ENCODE results near the gene DMD.
"Not testable (repeated sequence)": the region's sequence is repeated elsewhere in the genome, so short reads cannot be mapped to it uniquely, and the experiment has no call there.

DMD gene

GRCh38 chrX:31487951-31488350 is 1723.4 kb downstream of the DMD start:
- Mint-ChIP-seq H3K27ac (no peak overlapping the region), H3K36me3 (ENCODE audit: low read depth) (no peaks in the 10 kb centered on the region), H3K9me3 (no peaks in the 10 kb centered on the region), H3K4me1 (ENCODE audit: low read depth) (no peaks in the 10 kb centered on the region), H3K27me3 (no peaks in the 10 kb centered on the region), H3K4me3 (no peak overlapping the region)

- no peak overlapping the region for H3K4me3 Mint-ChIP-seq
- H3K9me3 Mint-ChIP-seq: no peaks in the 10 kb centered on the region
- no peaks in the 10 kb centered on the region for H3K4me1 Mint-ChIP-seq (ENCODE audit: low read depth)
- H3K27me3 Mint-ChIP-seq: no peaks in the 10 kb centered on the region
- H3K36me3 Mint-ChIP-seq (ENCODE audit: low read depth): no peaks in the 10 kb centered on the region
- no peak overlapping the region for H3K27ac Mint-ChIP-seq
Observed at GRCh38 chrX:31483336-31483735, 1728.0 kb downstream of the DMD start.

GRCh38 chrX:31480696-31481095 is 1730.7 kb downstream of the DMD start:
- no peaks in the 10 kb centered on the region for H3K4me1 Mint-ChIP-seq (ENCODE audit: low read depth)
- H3K4me3 Mint-ChIP-seq: no peak overlapping the region
- no peaks in the 10 kb centered on the region for H3K27me3 Mint-ChIP-seq
- H3K36me3 Mint-ChIP-seq (ENCODE audit: low read depth): no peaks in the 10 kb centered on the region
- no peaks in the 10 kb centered on the region for H3K9me3 Mint-ChIP-seq
- H3K27ac Mint-ChIP-seq: no peak overlapping the region

GRCh38 chrX:31471229-31471628 is 1740.1 kb downstream of the DMD start:
- Mint-ChIP-seq H3K9me3 (no peaks in the 10 kb centered on the region), H3K36me3 (ENCODE audit: low read depth) (no peaks in the 10 kb centered on the region), H3K27me3 (no peaks in the 10 kb centered on the region), H3K27ac (no peak overlapping the region), H3K4me1 (ENCODE audit: low read depth) (no peaks in the 10 kb centered on the region), H3K4me3 (no peak overlapping the region)

DNA sequence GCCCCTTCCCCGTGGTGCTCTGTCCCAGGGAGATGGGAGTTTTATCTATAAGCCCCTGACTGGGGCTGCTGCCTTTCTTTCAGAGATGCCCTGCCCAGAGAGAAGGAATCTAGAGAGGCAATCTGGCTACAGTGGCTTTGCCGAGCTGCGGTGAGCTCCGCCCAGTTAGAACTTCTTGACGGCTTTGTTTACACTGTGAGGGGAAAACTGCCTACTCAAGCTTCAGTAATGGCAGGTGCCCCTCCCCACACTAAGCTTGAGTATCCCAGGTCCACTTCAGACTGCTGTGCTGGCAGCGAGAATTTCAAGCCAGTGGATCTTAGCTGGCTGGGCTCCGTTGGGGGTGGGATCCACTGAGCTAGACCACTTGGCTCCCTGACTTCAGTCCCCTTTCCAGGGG is 1740.6 kb downstream of the DMD start:
- H3K9me3 Mint-ChIP-seq: not testable (repeated sequence)

DNA sequence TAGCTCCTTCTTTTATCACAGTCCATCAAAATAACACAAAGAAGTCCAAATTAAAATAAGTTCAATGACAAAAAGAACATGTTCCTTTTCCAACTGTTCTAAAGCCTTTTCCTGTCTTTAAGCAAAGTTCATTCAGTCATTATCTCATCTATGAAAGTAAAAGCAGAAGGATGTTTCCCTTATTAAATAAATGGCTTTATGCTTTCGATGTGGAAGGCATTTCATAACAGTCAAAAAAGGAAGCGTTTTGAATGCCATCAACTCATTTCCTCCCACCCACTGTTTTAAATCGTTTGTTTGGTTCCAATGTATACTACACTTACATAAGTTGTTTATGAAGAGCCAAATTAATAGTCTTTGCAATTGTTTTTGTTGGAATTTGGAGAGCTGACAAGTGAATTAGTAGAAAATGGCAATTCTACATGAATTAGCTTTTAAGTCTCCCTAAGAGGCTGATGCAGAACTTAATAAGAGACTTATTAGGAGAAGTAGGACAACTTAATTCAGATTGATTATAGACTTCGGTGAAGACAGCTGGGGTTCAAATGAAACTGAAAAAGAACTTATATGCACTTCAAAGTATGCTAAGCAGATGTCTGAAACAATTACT is 1746.9 kb downstream of the DMD start:
- no peak overlapping the region for H3K4me3 Mint-ChIP-seq
- H3K27me3 Mint-ChIP-seq: no peaks in the 10 kb centered on the region
- H3K36me3 Mint-ChIP-seq (ENCODE audit: low read depth): no peaks in the 10 kb centered on the region
- H3K9me3 Mint-ChIP-seq: no peaks in the 10 kb centered on the region
- no peaks in the 10 kb centered on the region for H3K4me1 Mint-ChIP-seq (ENCODE audit: low read depth)
- no peak overlapping the region for H3K27ac Mint-ChIP-seq

More for the DNA sequence above, 1740.6 kb downstream of the DMD start:
- not testable (repeated sequence) for H3K36me3 Mint-ChIP-seq (ENCODE audit: low read depth); H3K4me1 Mint-ChIP-seq (ENCODE audit: low read depth); H3K4me3 Mint-ChIP-seq; H3K27ac Mint-ChIP-seq; H3K27me3 Mint-ChIP-seq

DNA sequence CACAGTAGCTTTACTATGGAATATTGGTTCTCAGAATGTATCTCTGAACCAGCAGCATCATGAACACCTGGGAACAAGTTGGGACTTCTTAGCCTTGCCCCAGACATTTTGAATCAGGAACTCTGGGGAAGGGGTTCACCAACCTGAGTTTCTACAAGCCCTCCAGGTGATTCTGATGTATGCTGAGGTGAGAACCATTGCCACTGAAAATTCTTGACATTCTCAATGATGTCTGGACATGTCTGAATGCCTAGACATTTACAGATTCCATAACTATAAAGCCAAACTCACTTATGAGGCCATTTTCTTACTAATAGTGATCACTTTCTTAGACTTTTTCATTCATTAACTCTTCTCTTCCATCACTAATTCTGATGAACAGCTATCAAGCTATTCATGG is 1750.1 kb downstream of the DMD start:
- no peaks in the 10 kb centered on the region for H3K36me3 Mint-ChIP-seq (ENCODE audit: low read depth)
- no peak overlapping the region for H3K27ac Mint-ChIP-seq
- no peaks in the 10 kb centered on the region for H3K9me3 Mint-ChIP-seq
- H3K27me3 Mint-ChIP-seq: no peaks in the 10 kb centered on the region
- H3K4me3 Mint-ChIP-seq: no peak overlapping the region
- H3K4me1 Mint-ChIP-seq (ENCODE audit: low read depth): no peaks in the 10 kb centered on the region

DNA sequence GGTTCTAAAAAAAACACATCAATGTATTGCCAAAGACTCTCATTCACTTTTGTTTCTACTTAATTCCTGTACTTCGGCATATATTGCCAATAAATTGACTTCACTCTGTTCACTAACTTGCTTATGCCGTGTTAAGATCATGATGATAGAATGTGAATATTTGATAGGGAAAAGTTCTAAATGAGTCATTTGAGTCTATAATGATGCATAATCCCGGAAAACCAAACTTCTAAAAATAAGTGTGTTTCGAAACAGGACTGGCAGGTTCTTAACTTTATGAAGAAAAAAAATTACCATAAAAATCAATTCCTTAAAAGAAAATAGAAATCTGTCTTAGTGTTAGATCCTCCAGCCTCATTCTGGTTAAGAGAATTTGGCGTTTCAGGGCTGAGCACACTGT is 1752.0 kb downstream of the DMD start:
- Mint-ChIP-seq H3K4me1 (ENCODE audit: low read depth) (no peaks in the 10 kb centered on the region), H3K9me3 (no peaks in the 10 kb centered on the region), H3K27ac (no peak overlapping the region), H3K27me3 (no peaks in the 10 kb centered on the region), H3K36me3 (ENCODE audit: low read depth) (no peaks in the 10 kb centered on the region), H3K4me3 (no peak overlapping the region)

- no peaks in the 10 kb centered on the region for H3K36me3 Mint-ChIP-seq (ENCODE audit: low read depth)
- no peaks in the 10 kb centered on the region for H3K4me1 Mint-ChIP-seq (ENCODE audit: low read depth)
- H3K4me3 Mint-ChIP-seq: no peak overlapping the region
- H3K27me3 Mint-ChIP-seq: no peaks in the 10 kb centered on the region
- no peak overlapping the region for H3K27ac Mint-ChIP-seq
- no peaks in the 10 kb centered on the region for H3K9me3 Mint-ChIP-seq
Observed at GRCh38 chrX:31449965-31450364, 1761.4 kb downstream of the DMD start.

DNA sequence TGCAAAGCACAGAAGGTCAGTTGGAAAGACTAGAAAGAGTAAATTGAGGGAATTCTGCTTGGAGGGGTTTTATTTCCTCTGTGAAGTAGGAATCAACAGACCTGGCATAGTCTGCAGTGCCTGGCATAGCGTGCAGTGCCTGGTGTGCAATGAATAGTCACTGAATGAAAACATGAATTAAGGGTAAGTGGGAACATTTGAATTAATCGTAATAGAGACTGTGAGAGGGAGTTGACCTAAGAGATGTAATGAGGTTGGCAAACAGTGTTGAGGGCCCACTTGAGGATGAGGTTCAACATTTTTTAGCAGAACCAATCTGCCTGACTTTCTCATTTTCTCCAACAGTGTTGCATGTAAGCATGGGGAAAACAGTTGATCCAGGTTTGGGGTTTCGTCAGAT is 1762.3 kb downstream of the DMD start:
- Mint-ChIP-seq H3K36me3 (ENCODE audit: low read depth) (no peaks in the 10 kb centered on the region), H3K27me3 (no peaks in the 10 kb centered on the region), H3K4me1 (ENCODE audit: low read depth) (no peaks in the 10 kb centered on the region), H3K4me3 (no peak overlapping the region), H3K27ac (no peak overlapping the region), H3K9me3 (no peaks in the 10 kb centered on the region)

DNA sequence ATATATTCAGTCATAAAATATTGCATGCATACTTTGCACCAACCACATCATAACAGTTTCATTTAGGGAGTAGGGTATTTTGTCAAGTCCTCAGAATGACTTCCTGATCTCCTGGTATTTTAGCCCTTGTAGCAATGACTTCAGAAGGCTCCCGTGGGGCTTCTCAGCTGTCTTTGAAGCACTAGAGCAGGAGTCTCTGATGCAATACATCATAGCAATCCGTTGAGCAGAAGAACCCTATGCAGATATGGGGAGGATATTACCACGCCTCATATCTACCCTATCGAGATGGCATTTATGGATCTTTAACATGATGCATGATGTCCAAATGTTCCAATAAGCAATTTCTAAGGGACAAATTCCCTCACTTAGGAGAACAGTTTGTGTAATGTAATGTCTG is 1765.8 kb downstream of the DMD start:
- H3K4me1 Mint-ChIP-seq (ENCODE audit: low read depth): no peaks in the 10 kb centered on the region
- no peaks in the 10 kb centered on the region for H3K36me3 Mint-ChIP-seq (ENCODE audit: low read depth)
- no peaks in the 10 kb centered on the region for H3K9me3 Mint-ChIP-seq
- no peak overlapping the region for H3K27ac Mint-ChIP-seq
- no peaks in the 10 kb centered on the region for H3K27me3 Mint-ChIP-seq
- no peak overlapping the region for H3K4me3 Mint-ChIP-seq

DNA sequence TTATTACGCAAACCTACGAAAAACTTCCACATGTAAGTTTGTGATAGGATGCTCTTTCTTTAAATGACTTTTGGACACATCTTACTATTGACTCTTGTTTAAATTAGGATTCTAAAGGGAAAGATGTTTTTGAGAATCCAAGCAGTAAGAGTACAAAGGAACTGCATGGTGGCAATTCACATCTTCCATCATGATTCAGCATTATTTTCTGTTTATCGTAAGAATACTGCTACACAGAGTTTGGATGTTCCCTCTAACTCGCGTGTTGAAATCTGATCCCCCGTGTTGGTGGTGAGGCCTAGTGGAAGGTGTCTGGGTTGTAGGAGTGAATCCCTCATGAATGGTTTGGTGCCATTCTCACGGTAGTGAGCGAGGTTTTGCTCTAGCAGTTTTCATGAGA is 1767.7 kb downstream of the DMD start:
- H3K27me3 Mint-ChIP-seq: no peaks in the 10 kb centered on the region
- H3K36me3 Mint-ChIP-seq (ENCODE audit: low read depth): no peaks in the 10 kb centered on the region
- no peaks in the 10 kb centered on the region for H3K4me1 Mint-ChIP-seq (ENCODE audit: low read depth)
- H3K27ac Mint-ChIP-seq: no peak overlapping the region
- no peak overlapping the region for H3K4me3 Mint-ChIP-seq
- H3K9me3 Mint-ChIP-seq: no peaks in the 10 kb centered on the region

DNA sequence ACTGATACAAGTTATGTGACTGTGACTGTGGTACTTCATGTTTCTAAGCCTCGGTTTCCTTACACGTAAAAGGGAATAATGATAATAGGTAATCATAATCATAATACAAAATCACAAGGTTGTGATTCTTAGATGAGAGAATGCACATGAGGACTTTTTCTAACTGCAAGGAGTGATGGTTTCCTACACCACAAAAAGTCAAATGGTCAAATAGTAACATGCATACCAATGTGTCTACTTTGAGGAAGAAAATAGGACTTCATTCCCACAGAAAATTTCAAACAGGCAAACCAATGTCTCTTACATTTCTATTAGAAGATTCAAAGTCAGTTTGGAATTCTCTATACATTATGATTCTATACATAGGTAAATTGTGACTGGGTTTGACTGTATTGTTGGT is 1770.8 kb downstream of the DMD start:
- H3K36me3 Mint-ChIP-seq (ENCODE audit: low read depth): no peaks in the 10 kb centered on the region
- no peak overlapping the region for H3K27ac Mint-ChIP-seq
- H3K4me3 Mint-ChIP-seq: no peak overlapping the region
- H3K9me3 Mint-ChIP-seq: no peaks in the 10 kb centered on the region
- H3K27me3 Mint-ChIP-seq: no peaks in the 10 kb centered on the region
- no peaks in the 10 kb centered on the region for H3K4me1 Mint-ChIP-seq (ENCODE audit: low read depth)

DNA sequence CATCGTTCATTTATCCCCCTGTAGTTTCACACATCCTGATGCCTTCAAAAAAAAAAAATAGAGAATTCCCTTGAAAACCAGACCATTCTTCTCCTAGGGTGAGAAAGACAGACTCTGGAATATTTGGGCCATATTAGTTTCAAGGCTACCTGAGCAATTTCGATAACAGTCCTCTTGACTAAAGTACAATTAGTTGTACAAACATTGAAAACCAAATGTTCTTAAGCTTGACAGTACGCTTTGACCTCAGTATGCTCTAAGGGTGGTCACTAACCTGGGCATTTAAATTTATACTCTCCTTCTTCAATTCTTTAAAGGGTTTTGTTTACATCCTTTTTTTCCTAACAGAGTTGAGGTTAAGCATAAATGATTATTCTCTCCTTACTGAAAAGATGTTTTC is 1774.9 kb downstream of the DMD start:
- H3K27ac Mint-ChIP-seq: no peak overlapping the region
- no peaks in the 10 kb centered on the region for H3K4me1 Mint-ChIP-seq (ENCODE audit: low read depth)
- H3K36me3 Mint-ChIP-seq (ENCODE audit: low read depth): no peaks in the 10 kb centered on the region
- H3K27me3 Mint-ChIP-seq: no peaks in the 10 kb centered on the region
- no peak overlapping the region for H3K4me3 Mint-ChIP-seq
- no peaks in the 10 kb centered on the region for H3K9me3 Mint-ChIP-seq

DNA sequence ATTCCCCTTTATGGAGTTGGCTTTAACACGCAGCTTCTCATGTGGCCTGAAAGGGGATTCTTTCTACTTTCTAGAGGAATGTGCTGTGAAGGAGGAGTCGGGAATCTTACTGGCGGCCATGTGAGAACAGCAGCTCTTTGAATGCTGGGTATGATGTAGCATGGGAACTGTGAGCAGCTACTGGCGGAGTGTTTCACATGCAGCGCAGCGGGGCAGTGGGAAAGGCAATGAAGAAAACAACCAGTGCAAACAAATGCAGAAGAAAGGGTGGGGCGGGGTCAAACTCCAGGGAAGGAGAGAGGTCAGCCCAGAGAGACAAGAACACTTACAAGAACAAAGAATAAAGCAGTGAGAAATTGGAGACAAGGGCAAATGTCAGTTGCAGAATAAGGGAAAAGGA is 1775.8 kb downstream of the DMD start:
- Mint-ChIP-seq H3K27ac (no peak overlapping the region), H3K36me3 (ENCODE audit: low read depth) (no peaks in the 10 kb centered on the region), H3K27me3 (no peaks in the 10 kb centered on the region), H3K9me3 (no peaks in the 10 kb centered on the region), H3K4me3 (no peak overlapping the region), H3K4me1 (ENCODE audit: low read depth) (no peaks in the 10 kb centered on the region)

DNA sequence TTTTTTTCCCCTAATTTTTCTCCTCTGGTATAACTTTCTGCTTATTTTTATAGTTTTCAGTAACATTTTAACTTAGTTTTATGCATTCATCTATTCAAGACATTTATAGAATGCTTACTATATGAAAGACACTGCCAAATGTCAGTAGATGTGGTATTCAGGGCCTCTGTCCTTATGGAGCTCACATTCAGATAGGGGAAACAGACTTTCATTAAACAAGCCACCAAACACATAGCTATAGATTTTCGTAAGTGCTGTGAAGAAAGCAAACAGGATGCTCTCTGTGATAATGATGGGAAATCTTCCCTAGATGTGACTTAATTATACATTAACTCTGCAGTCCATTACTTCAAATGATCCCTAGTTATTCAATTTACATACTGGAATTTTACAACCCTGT is 1777.5 kb downstream of the DMD start:
- Mint-ChIP-seq H3K36me3 (ENCODE audit: low read depth) (no peaks in the 10 kb centered on the region), H3K27ac (no peak overlapping the region), H3K27me3 (no peaks in the 10 kb centered on the region), H3K4me3 (no peak overlapping the region), H3K9me3 (no peaks in the 10 kb centered on the region), H3K4me1 (ENCODE audit: low read depth) (no peaks in the 10 kb centered on the region)
